Right atrium auricular region (tissue), 2 donors: Measurements from ENCODE around the gene NTN3. TPM values are rescaled to one million over a fixed set of nuclear protein-coding genes. Genes with fewer than 3 reads are reported as not detected.
"Not testable (repeated sequence)": the region's sequence is repeated elsewhere in the genome, so short reads cannot be mapped to it uniquely, and the experiment has no call there.

Experiments
- DNase-seq: peaks from one replicate; pipeline ENCODE4 v3.0.0-alpha.2; 2019; ENCODE audit warnings: low spot score
- H3K27ac ChIP-seq, 2 donors: fragments of 200-600 bp; sonication (generic); 1 replicate in 1 of 2; 2 replicates in 1 of 2; pipeline ENCODE4 v1.5.1; 2016 to 2019
- H3K27me3 ChIP-seq, 2 donors: fragments of 200-600 bp; sonication (generic); one replicate each; pipeline versions ENCODE4 v1.5.1 to v1.6.0; 2017 to 2019
- H3K36me3 ChIP-seq: fragments of 200-600 bp; sonication (generic); one replicate; pipeline ENCODE4 v1.5.1; 2016
- H3K4me1 ChIP-seq, 2 donors: fragments of 200-600 bp; sonication (generic); one replicate each; pipeline versions ENCODE4 v1.5.1 to v1.6.0; 2017 to 2019
- H3K4me3 ChIP-seq, 2 donors: fragments of 200-600 bp; sonication (generic); 1 replicate in 1 of 2; 2 replicates in 1 of 2; pipeline ENCODE4 v1.5.1; 2017 to 2019; ENCODE audit warnings: mild to moderate bottlenecking in 1 of 2, moderate library complexity in 1 of 2
- H3K9me3 ChIP-seq, 2 donors: fragments of 200-600 bp; sonication (generic); one replicate each; pipeline ENCODE4 v1.5.1; 2019
- CTCF ChIP-seq, 2 donors: fragments of 200-600 bp; sonication (generic); IDR thresholded peaks; one replicate each; pipeline ENCODE4 v1.5.1; 2019; ENCODE audit warnings: antibody characterized with exemption in 2 of 2
- total RNA-seq, 2 donors: library from RNA; depleted of rRNA; stranded (reverse); fragments of >200 nt; gene quantifications; one replicate each; pipeline ENCODE4 v1.1.0, GENCODE V29; 2016

NTN3 gene
- total RNA-seq, 2 donors from 2014 or later, result 0.22 to 0.51 TPM

GRCh38 chr16:2476345-2476720, 5.2 kb downstream of the NTN3 start:
- H3K27ac ChIP-seq, result no peak overlapping the region
- peaks cover 0 to 38% of the 10 kb centered on the region in 2 donors for H3K4me1 ChIP-seq
- DNase-seq, result no peak
- no peak overlapping the region for H3K4me3 ChIP-seq
- H3K27me3 ChIP-seq, result peaks cover 0 to 2% of the 10 kb centered on the region in 2 donors
- no peaks in the 10 kb centered on the region for H3K36me3 ChIP-seq
- TF ChIP-seq CTCF (IDR thresholded peaks at IDR 0.05), result no peak
- H3K9me3 ChIP-seq, result no peaks in the 10 kb centered on the region

- peaks cover 0 to 2% of the 10 kb centered on the region in 2 donors for H3K27me3 ChIP-seq
- H3K4me3 ChIP-seq, result no peak overlapping the region
- no peak overlapping the region for H3K27ac ChIP-seq
- no peaks in the 10 kb centered on the region for H3K9me3 ChIP-seq
- H3K4me1 ChIP-seq, result peaks cover 0 to 33% of the 10 kb centered on the region in 2 donors
- TF ChIP-seq CTCF (IDR thresholded peaks at IDR 0.05), result no peak
- DNase-seq, result no peak
- no peaks in the 10 kb centered on the region for H3K36me3 ChIP-seq
Observed at GRCh38 chr16:2476741-2477140, 5.6 kb downstream of the NTN3 start.

GRCh38 chr16:2477327-2477726, 6.2 kb downstream of the NTN3 start:
- no peaks in the 10 kb centered on the region for H3K27me3 ChIP-seq
- H3K4me1 ChIP-seq, result peaks cover 0 to 34% of the 10 kb centered on the region in 2 donors
- no peaks in the 10 kb centered on the region for H3K36me3 ChIP-seq
- TF ChIP-seq CTCF (IDR thresholded peaks at IDR 0.05), result no peak
- no peak overlapping the region for H3K4me3 ChIP-seq
- DNase-seq, result no peak
- no peak overlapping the region for H3K27ac ChIP-seq
- H3K9me3 ChIP-seq, result no peaks in the 10 kb centered on the region

DNA sequence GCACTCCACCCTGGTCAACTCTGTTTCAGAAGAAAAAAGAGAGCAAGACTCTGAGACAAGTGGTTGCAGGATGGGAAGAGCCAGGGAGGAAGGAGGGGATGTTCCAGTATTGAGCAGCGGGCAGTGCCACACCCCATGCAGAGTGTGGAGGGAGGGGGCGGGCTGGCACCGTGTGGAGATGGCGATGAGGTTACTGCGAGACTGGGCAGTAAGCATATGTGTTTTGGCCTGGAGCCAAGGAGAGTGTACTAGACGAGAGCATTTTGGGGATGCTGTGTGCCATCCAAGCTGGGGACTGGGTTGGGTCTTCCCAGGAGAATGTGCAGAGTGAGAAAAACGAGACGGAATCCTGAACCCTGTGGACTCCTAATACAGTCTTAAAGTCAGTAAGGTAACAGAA, 7.2 kb downstream of the NTN3 start:
- no peak for DNase-seq
- peaks cover 0 to 39% of the 10 kb centered on the region in 2 donors for H3K4me1 ChIP-seq
- no peak overlapping the region for H3K27ac ChIP-seq
- no peaks in the 10 kb centered on the region for H3K27me3 ChIP-seq
- TF ChIP-seq CTCF (IDR thresholded peaks at IDR 0.05), result no peak
- no peaks in the 10 kb centered on the region for H3K36me3 ChIP-seq
- H3K9me3 ChIP-seq, result no peaks in the 10 kb centered on the region
- H3K4me3 ChIP-seq, result no peak overlapping the region

- H3K4me3 ChIP-seq, H3K36me3 ChIP-seq, DNase-seq, H3K9me3 ChIP-seq, H3K27ac ChIP-seq, H3K27me3 ChIP-seq: not testable (repeated sequence)
- peaks cover 0 to 33% of the 10 kb centered on the region in 2 donors for H3K4me1 ChIP-seq
Observed at GRCh38 chr16:2479996-2480395, 8.9 kb downstream of the NTN3 start.

GRCh38 chr16:2480948-2481347, 9.9 kb downstream of the NTN3 start:
- DNase-seq, result no peak
- Histone ChIP-seq H3K36me3 (no peaks in the 10 kb centered on the region), H3K9me3 (no peaks in the 10 kb centered on the region), H3K4me3 (no peak overlapping the region), H3K27ac (no peak overlapping the region), H3K4me1 (peaks cover 0 to 27% of the 10 kb centered on the region in 2 donors), H3K27me3 (no peaks in the 10 kb centered on the region)
- no peak for TF ChIP-seq CTCF (IDR thresholded peaks at IDR 0.05)
